Mucosa of descending colon (tissue), 3 donors: ENCODE measurements around the gene GPC3. TPM values are rescaled to one million over a fixed set of nuclear protein-coding genes. Genes with fewer than 3 reads are reported as not detected.

ENCODE experiments used
- ATAC-seq: fragments of 200-7000 bp; cut with Tn5 transposase; one replicate; pipeline ENCODE4 v1.9.1; 2020; ENCODE audit warnings: mild to moderate bottlenecking, moderate library complexity
- DNase-seq, 3 donors: peaks; one replicate each; pipeline ENCODE4 v3.0.0-alpha.2; 2020
- H3K36me3 ChIP-seq: fragments of 200-600 bp; one replicate; pipeline ENCODE4 v1.8.0; 2021; ENCODE audit warnings: low read depth, mild to moderate bottlenecking
- H3K4me1 ChIP-seq: fragments of 200-600 bp; one replicate; pipeline ENCODE4 v1.8.0; 2021; ENCODE audit warnings: low read depth, mild to moderate bottlenecking
- H3K4me3 ChIP-seq: fragments of 200-600 bp; one replicate; pipeline ENCODE4 v1.8.0; 2021; ENCODE audit warnings: mild to moderate bottlenecking
- H3K9me3 ChIP-seq: fragments of 200-600 bp; one replicate; pipeline ENCODE4 v1.8.0; 2021; ENCODE audit warnings: mild to moderate bottlenecking
- CTCF ChIP-seq: fragments of 200-600 bp; IDR thresholded peaks from one replicate; pipeline ENCODE4 v1.8.0; 2022; ENCODE audit warnings: antibody characterized with exemption, mild to moderate bottlenecking
- intact Hi-C, 2 donors: fragments of 100-400 bp; cut with DNase I in 1 of 2; cut with micrococcal nuclease in 1 of 2; formaldehyde crosslinking; loops; one replicate each; pipeline versions ENCODE4 v1.11.0 to v1.11.1; 2022; cut with DNase I, micrococcal nuclease
- total RNA-seq, 3 donors: library from RNA; stranded (reverse); fragmentation: NEBNext Ultra II Directional in 2 of 3; extraction: Animal tissue kit (Norgen Biotek cat#: 25700) in 2 of 3; gene quantifications; one replicate each; pipeline versions ENCODE4 v1.2.1 to v1.2.4, GENCODE V29; 2021 to 2023
- donor health status: DM: no; HTN: no; CAD: no; lungs with moderate emphysema.
- donor health status: DM: no; HTN: no; CAD: no.
- donor health status: DM: no; HTN: yes; CAD: no.

The GPC3 gene
- total RNA-seq, 3 donors from 2014 or later = 0.55 to 2.8 (median 2.1) TPM

GRCh38 chrX:133865761-133866471 is 119.5 kb downstream of the GPC3 start:
- ATAC-seq (no peak), DNase-seq (no peak)
- H3K36me3 ChIP-seq = no peaks in the 10 kb centered on the region
- no peak overlapping the region for H3K4me3 ChIP-seq
- no peaks in the 10 kb centered on the region for H3K9me3 ChIP-seq
- H3K4me1 ChIP-seq = no peaks in the 10 kb centered on the region
- intact Hi-C loops = no loop called here
- TF ChIP-seq CTCF = no peak

- DNase-seq = no peak
- no peaks in the 10 kb centered on the region for H3K36me3 ChIP-seq
- H3K4me1 ChIP-seq = no peaks in the 10 kb centered on the region
- H3K4me3 ChIP-seq = no peak overlapping the region
- no peak for ATAC-seq
- H3K9me3 ChIP-seq = no peaks in the 10 kb centered on the region
- intact Hi-C loops = no loop called here
- no peak for TF ChIP-seq CTCF
Measured at GRCh38 chrX:133864236-133864635, 121.2 kb downstream of the GPC3 start.

GRCh38 chrX:133859860-133860259 is 125.5 kb downstream of the GPC3 start:
- ATAC-seq = no peak

GRCh38 chrX:133859336-133859735 is 126.1 kb downstream of the GPC3 start:
- no peaks in the 10 kb centered on the region for H3K4me1 ChIP-seq
- TF ChIP-seq CTCF = no peak
- no peaks in the 10 kb centered on the region for H3K9me3 ChIP-seq
- H3K36me3 ChIP-seq = no peaks in the 10 kb centered on the region
- DNase-seq = no peak
- H3K4me3 ChIP-seq = no peak overlapping the region
- intact Hi-C loops = no loop called here
- ATAC-seq = no peak

More at GRCh38 chrX:133859860-133860259, 125.5 kb downstream of the GPC3 start:
- no peak for TF ChIP-seq CTCF
- intact Hi-C loops = no loop called here
- no peaks in the 10 kb centered on the region for H3K9me3 ChIP-seq
- no peak overlapping the region for H3K4me3 ChIP-seq
- no peaks in the 10 kb centered on the region for H3K4me1 ChIP-seq
- H3K36me3 ChIP-seq = no peaks in the 10 kb centered on the region
- DNase-seq = no peak

- Histone ChIP-seq H3K9me3 (no peaks in the 10 kb centered on the region), H3K4me1 (no peaks in the 10 kb centered on the region), H3K36me3 (no peaks in the 10 kb centered on the region), H3K4me3 (no peak overlapping the region)
- TF ChIP-seq CTCF = no peak
- ATAC-seq (no peak), DNase-seq (no peak)
- intact Hi-C loops = no loop called here
Measured at GRCh38 chrX:133857640-133858269, 127.6 kb downstream of the GPC3 start.
